GM10248 (cell line): ENCODE measurements around the gene FNDC3B.

Experiments used
- CTCF ChIA-PET: fragments of 300-600 bp; sonication (Branson Sonifier 250); formaldehyde crosslinking; extraction: SDS; loops from one replicate; lab custom pipeline; 2021; ENCODE audit warnings: antibody characterized with exemption; lab: Yijun Ruan, JAX
- POLR2A ChIA-PET: fragments of 350-650 bp; sonication (Branson Sonifier 250); formaldehyde crosslinking; extraction: SDS; loops from one replicate; lab custom pipeline; 2020; ENCODE audit warnings: antibody characterized with exemption; lab: Yijun Ruan, JAX
- DNase-seq: peaks from one replicate; pipeline ENCODE4 v3.0.0; 2012; ENCODE audit errors: extremely low spot score
- CTCF ChIP-seq: IDR thresholded peaks from 2 replicates; pipeline ENCODE4 v1.5.1; 2012; ENCODE audit warnings: mild to moderate bottlenecking, low read depth; ENCODE audit errors: extremely low read depth, missing control alignments, control extremely low read depth

Gene FNDC3B

GRCh38 chr3:172195407-172195754 lies 156.0 kb downstream of the FNDC3B start:
- ChIA-PET CTCF (interaction anchor here (0.7 to 2.1 kb wide), 7 partner anchors 9 to 139 kb away, joined by 3 to 7 read pairs (median 4); no protein-coding TSS in a partner anchor), POLR2A (no interaction called here)
- TF ChIP-seq CTCF = no peak
- no peak for DNase-seq

- no peak for TF ChIP-seq CTCF
- POLR2A ChIA-PET = no interaction called here
- CTCF ChIA-PET = interaction anchor here (2.1 kb wide), 1 partner anchor 8 kb away, joined by 7 read pairs; no protein-coding TSS in a partner anchor
- no peak for DNase-seq
These were observed 158.0 kb downstream of the FNDC3B start for GRCh38 chr3:172197344-172197743.

GRCh38 chr3:172198428-172198827 lies 159.1 kb downstream of the FNDC3B start:
- CTCF ChIA-PET = interaction anchor here (0.6 kb wide), 1 partner anchor 10 kb away, joined by 3 read pairs; no protein-coding TSS in a partner anchor
- TF ChIP-seq CTCF = no peak
- no peak for DNase-seq
- POLR2A ChIA-PET = no interaction called here

- no peak for TF ChIP-seq CTCF
- DNase-seq = no peak
- CTCF ChIA-PET = no interaction called here
- POLR2A ChIA-PET = no interaction called here
These were observed 160.5 kb downstream of the FNDC3B start for GRCh38 chr3:172199850-172200369.

- no peak for TF ChIP-seq CTCF
- ChIA-PET CTCF (interaction anchor here (0.9 to 1.3 kb wide), 2 partner anchors 9 to 12 kb away, joined by 3 to 4 read pairs; no protein-coding TSS in a partner anchor), POLR2A (no interaction called here)
- DNase-seq = no peak
These were observed 161.9 kb downstream of the FNDC3B start for GRCh38 chr3:172201136-172201869.

GRCh38 chr3:172201870-172202236 lies 162.5 kb downstream of the FNDC3B start:
- ChIA-PET POLR2A (no interaction called here), CTCF (interaction anchor here (0.9 to 1.3 kb wide), 2 partner anchors 9 to 11 kb away, joined by 3 to 4 read pairs; no protein-coding TSS in a partner anchor)
- DNase-seq = no peak
- TF ChIP-seq CTCF = no peak
